ENCODE data around the gene MYO1H.
"Not testable (repeated sequence)": the region's sequence is repeated elsewhere in the genome, so short reads cannot be mapped to it uniquely, and the experiment has no call there.

MYO1H gene, protein sequence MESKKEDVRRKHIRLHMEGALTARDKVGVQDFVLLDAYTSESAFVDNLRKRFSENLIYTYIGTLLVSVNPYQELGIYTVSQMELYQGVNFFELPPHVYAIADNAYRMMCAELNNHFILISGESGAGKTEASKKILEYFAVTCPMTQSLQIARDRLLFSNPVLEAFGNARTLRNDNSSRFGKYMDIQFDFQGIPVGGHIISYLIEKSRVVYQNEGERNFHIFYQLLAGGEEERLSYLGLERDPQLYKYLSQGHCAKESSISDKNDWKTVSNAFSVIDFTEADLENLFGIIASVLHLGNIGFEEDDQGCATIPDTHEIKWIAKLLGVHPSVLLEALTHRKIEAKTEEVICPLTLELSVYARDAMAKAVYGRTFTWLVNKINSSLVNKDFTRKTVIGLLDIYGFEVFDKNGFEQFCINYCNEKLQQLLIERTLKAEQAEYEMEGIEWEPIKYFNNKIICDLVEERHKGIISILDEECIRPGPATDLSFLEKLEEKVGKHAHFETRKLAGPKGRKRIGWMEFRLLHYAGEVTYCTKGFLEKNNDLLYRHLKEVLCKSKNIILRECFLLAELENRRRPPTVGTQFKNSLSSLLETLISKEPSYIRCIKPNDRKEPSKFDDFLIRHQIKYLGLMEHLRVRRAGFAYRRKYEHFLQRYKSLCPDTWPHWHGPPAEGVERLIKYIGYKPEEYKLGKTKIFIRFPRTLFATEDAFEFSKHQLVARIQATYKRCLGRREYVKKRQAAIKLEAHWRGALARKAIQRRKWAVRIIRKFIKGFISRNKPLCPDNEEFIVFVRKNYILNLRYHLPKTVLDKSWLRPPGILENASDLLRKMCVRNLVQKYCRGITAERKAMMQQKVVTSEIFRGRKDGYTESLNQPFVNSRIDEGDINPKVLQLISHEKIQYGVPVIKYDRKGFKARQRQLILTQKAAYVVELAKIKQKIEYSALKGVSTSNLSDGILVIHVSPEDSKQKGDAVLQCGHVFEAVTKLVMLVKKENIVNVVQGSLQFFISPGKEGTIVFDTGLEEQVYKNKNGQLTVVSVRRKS

DNA sequence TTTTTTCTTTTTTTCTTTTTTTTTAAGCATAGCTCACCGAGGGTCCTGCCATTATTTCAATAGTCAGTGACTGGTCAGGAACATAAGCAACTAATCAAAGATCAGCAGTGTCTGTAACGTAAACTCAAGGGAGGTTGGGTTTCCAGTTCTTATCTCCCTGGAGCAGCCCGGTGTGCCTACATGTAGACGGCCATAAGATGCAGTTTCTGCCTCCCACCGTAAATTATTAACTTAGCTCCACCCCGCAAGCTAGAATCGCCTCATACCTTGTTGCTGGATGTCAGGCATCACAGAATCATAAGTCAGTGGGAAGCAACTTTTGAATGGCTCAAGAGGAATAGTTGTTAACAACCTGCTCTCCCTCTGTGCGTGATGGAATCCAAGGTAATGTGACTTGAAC, at the start of gene MYO1H:
Gene MYO1H (plus strand): TSS at position 312 of the 400 bp plus-strand sequence. CDS start 61 bp downstream, at position 373.
- no peak for DNase-seq (ENCODE audit: low read depth in 3 of 3, low spot score in 1 of 3)

DNA sequence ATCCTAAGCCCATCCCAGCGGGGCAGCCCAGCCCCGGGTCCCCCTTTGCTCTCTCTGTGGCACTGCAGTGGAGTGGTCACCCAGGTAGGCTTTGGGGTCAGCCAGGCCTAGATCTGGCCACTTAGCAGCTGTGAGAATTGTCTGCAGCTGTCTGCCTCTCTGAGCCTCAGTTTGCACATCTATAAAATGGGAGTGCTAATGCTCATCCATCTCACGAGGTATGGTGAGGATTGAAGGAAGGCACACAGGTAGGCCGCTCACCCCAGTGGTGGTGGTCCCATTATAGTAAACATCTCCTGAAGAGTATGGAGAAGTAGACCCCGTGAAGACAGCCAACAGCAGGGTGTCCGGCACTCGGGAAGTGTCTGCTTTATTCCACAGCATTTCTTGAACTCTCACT, 47.9 kb upstream of the MYO1H start:
- no peak for DNase-seq (ENCODE audit: low read depth in 3 of 3, low spot score in 1 of 3)

DNA sequence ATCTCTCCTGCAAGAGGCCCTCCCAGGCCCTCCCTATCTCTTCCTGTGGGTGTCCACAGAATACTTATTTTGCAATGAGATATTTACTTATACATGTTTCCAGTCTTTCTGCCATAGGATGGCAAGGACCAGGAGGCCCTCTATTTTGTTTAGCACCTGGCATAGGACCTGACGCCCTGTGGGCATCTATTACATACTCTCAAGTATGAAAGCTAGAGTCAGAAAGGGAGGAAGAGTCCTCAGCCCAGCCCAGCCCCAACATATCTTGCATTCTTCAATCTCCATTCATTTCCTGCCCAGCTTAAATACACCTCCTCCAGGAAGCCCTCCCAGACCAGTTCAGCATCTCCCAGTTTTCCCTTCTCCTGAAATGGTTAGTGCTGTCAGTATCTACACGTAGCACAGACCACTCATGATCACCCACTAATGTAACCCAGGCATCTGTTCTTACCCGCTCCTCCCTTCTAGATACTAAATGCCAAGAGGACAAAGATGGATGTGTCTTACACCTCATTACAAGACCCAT, 46.0 kb upstream of the MYO1H start:
- no peak for DNase-seq (ENCODE audit: low read depth in 3 of 3, low spot score in 1 of 3)

DNA sequence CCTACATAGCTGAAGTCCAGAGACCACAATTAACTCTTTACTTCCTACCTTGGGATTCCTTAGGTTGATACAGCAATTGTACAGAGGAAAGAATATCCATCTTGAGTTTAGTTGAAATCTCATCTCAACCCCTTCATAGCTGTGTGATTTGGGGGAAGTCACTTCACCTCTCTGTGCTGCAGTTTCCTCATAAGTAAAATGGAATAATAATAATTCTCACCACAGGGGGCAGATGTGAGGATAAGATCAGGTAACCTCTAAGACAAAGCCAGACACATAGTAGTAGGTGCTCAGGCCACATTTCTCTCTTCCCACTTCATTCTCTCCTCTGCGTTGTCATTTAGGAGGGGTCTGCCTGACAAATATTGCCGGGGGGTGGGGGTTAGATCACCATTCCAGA, 45.3 kb upstream of the MYO1H start:
- DNase-seq (ENCODE audit: low read depth in 3 of 3, low spot score in 1 of 3) = no peak

DNA sequence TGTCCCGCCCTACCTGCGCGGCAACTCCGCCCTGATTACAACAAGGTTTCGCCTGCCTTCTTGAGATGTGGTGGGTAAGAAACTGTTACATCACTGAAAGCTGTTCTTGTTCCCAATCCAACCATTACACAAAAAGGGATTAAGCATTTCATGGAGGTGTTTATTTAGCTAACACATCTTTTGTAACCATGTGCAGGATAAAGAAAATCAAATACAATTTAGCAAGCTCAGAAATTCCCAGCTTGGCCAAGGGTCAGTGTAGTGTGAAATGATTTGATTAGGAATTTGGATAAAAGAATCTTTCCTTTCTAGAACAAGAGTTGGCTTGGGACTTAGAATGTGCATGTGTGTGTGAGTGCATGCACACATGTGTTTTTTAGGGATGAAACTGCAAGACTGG, 44.9 kb upstream of the MYO1H start:
- no peak for DNase-seq (ENCODE audit: low read depth in 3 of 3, low spot score in 1 of 3)

DNA sequence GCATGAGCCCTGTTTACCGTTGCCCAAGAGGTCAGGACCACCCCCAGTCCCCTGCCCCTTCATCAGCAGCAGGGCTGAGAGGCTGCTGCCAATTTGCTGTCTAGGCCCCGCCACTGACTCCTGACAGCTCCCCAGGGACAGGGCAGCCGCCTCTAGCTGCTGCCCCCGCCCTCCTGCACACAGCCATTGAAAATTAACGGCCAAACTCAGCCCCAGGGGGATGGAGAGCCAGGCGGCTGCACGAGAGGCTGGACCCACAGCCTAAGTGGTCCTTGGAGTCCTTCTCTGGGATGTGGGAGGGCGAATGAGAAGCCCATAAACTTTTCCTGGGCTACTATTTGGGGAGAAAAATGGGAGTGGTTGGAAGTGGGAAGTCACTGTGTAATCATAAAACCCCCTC, 43.2 kb upstream of the MYO1H start:
- DNase-seq (ENCODE audit: low read depth in 3 of 3, low spot score in 1 of 3) = no peak

DNA sequence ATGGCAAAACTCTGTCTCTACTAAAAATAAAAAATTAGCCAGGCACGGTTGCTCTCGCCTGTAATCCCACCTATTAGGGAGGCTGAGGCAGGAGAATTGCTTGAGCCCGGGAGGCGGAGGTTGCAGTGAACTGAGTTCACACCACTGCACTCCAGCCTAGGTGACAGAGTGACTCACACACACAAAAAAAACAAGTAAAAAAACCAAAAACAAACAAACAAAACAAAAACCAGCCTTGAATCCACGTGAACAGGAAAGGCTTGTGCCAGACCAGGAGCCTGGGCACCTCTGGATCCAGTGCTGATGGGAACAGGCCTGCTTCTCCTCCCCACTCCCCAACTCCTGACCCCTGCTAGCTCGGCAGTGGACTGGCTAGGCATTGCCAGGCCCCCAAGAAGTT, 42.2 kb upstream of the MYO1H start:
- DNase-seq (ENCODE audit: low read depth in 3 of 3, low spot score in 1 of 3) = no peak

DNA sequence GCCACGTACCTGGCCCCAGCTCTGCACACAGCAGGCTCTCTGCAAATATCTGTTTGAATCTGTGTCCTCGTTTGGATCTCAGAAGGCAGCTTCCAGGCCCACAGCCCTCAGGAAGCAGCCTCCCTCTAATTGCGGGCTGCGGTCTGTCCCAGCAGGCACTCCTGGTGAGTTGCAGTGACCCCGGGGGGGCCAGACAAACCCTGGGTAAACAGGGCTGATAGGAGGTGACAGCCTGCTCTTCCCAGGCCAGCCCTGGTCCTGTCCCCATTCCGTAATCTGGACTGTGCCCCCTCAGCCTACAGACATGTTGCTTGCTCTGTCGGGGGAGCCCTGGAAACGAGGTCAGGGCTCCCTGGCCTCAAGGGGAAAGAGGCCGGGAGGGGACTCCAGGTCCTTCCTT, 40.6 kb upstream of the MYO1H start:
- no peak for DNase-seq (ENCODE audit: low read depth in 3 of 3, low spot score in 1 of 3)

DNA sequence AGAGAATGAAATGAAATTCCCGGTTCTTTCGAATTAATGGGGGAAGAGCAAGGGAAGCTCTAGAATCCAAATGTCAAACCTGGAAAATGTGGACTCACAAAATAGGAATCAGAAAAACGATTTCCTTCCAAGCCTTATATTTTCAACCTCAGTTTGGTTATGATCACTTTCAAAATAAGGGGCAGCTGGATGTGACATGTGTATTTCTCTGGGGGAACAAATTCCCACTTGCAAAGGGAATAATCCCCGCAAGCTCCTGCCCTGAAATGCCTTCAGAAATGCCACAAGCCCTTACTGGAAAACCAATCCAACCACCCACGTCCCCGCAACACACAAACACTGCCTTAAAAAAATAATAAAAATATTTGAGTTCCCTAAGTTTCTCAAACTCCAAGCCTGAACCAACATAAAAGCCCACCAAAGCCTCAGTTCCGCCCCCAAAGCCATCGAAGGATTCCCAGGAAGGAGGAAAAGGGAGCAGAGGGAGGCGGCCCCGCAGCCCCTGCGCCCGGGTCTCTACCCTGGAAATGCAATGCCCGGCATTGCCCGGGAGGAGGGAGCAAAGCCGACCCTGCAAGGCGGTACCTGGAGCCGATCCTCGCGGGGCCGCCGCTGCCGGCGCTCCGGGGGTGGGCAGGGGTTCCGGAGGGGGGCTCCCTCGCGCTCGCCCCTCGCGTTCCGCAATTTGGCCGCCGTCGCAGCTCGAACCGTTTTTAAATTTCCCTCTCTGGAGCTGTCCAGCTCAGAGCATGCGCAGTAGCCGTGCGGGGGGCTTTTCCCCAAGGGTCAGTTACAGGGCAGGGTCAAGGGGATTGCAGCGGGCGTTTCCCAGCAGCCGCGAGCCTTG, 38.9 kb upstream of the MYO1H start, which contains the start of gene FOXN4:
Gene FOXN4 (minus strand): TSS at position 751 of the 847 bp plus-strand sequence. CDS start 963 bp downstream, outside the sequence.
- DNase-seq (ENCODE audit: low read depth in 3 of 3, low spot score in 1 of 3) = no peak

DNA sequence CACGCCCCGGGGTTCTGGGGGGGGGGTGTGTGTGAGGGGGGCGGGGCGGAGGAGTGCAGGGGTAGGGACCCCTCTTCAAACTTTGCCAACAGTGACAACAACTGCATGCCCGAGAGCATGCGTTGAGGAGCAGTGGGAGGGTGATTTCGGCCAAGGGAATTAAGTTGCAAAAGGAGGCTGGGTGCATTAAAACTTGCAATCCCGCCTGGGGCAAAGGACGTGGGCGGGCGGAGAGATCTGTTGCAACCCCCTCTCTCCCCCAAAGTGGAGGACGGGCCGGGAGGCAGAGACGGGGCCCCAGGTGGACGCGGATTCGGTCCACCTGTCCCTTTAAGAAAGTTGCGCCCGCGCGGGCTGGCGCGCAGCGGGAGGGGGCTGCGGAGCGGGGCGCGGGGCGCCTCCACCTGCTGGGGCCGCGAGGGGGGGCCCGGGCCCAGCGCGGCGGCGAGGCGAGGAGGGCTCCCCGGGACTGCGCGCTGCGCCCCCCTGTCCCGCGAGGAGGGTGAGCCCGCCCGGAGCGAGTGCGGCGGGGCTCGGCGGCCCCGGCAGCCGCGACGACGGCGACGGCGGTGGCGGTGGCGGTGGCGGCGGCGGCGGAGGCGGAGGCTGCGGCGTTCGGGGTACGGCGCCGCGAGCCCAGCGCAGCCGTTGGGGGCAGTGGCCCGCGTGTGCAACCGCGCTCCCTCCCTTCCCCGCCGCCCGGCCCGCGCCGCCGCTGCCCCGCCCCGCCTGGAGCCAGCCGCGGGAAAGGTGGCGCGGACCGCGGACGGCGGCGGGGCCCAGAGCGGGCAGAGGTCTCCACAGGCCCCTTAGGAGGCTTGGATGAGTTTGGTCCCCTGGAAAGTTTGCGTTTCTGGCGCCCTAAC, 38.1 kb upstream of the MYO1H start:
- DNase-seq (ENCODE audit: low read depth in 3 of 3, low spot score in 1 of 3) = no peak

DNA sequence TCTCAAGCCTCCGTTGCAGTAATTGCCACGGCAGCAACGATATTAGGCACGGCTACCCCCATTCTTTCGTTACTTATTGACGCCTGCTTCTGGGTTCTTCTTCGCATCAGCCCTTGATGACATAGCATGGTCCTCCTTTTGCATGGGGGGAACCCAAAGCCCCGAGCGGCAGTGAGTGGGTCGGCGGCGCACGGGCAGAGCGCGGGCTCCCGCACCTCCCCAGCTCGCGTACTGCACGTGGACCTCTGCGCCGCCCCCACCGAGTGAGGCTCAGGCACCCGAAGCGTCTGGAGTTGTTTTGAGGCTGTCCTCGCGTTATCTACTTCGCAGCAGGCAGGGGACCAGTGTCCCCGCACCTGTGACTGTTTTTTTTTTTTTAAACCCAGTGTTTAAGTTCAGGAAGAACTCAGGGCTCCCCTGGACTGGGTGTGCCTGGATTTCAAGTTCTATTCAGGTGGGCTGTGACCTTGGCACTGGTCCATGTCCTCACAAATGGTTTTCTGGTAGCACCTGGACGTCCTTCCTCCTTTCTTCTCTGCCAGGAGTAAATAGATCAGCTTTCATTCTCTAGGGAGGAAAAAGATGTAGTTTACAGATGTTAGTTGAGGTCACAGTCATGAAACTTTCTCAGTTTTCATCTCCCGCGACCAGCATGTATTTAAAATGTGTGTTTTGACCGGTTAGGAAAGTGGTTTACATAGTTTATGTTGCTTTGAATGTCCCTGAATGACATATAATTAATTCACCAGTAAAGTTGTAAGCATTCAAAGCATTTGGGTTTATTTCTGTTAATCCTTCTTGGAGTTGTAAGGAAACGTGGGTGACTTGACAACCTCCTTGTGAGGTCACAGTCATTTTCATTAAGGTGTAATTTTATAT, 37.2 kb upstream of the MYO1H start:
- DNase-seq (ENCODE audit: low read depth in 3 of 3, low spot score in 1 of 3) = no peak

DNA sequence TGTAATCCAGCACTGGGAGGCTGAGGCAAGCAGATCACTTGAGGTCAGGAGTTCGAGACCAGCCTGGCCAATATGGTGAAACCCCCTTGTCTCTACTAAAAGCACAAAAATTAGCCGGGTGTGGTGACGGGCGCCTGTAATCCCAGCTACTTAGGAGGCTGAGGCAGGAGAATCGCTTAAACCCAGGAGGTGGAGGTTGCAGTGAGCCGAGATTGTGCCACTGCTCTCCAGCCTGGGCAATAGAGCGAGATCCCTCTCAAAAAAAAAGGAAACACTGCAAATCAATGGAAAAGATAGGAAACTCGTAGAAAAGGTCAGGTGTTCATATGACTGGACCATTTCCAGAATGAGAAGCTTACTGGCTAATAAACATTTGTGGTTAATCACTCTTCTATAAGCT, 26.4 kb upstream of the MYO1H start:
- not testable (repeated sequence) for DNase-seq (ENCODE audit: low read depth in 3 of 3, low spot score in 1 of 3)

DNA sequence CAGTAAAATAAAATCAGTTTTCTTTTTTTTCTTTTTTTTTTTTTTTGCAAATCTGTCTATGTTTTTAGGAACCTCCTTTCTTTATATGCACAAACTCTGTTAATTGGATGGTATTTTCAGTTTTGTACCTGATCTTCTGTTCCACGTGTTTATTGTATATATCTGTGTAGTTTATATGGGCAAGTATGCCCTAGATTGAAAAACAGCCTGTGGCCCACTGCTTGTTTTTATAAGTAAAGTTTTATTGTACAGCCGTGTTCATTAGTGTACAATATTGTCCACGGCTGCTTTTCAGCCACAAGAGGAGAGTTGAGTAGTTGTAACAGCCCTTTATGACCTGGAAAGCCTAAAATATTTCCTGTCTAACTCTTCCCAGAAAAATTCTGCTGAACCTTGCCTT, 18.7 kb upstream of the MYO1H start:
- DNase-seq (ENCODE audit: low read depth in 3 of 3, low spot score in 1 of 3) = no peak

DNA sequence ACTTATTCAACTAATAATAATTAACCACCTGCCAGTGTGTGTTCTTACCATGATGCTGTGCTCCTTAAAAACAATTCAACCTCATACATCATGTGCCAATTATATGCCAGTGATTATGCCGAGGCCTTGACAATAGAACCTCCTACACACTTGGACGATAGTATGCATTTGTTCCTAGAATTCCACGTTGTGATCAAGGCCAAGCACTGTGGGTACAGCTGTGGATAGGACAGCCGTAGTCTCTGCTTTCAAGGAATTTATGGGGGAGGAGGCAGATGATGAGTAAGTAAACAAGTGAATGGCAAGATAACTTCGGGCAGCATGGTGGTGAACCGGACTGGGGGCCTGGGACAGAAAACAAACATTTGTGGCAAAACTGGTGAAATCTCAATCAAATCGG, 18.0 kb upstream of the MYO1H start:
- no peak for DNase-seq (ENCODE audit: low read depth in 3 of 3, low spot score in 1 of 3)

DNA sequence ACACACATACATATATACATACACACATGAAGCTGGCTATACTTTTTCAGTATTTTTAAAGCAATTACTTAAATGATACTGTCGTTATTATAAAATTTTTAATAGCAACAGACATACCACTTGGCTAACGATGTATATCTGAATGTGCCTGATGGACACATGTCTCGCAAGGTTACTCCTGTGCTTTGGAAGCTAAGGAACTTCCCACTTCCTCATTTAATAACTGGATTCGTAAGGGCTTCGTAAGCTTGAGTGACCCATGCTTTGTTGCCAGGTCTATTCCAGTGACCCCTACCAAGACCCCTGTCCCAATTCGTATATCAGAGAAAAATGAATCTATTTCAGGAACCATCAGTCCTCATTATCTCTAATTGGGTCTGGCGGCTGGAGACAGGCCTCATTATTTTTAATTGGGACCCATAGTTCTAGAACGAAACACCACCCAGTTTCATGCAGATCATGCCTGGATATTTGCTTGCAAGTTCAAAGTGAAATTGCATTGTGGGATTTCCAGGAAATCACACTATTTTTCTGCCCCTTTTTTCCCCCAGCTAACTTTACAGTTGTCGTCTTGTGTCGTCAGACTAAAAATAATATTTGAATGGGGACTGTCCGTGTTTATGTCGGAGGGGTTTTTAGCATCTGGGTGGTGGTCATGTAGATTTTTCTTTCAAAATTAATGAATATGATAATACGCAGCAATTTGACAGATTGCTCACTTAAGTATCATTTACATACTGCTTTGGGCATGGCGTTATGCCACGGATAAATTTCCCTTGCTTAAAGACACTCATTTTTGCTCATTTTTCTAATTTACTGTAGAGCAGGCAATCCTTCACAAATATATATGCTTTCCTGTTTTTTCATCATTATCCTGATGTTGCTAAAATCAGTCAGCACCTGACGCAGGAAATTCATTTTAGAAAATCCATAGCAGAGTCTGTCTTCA, 17.1 kb upstream of the MYO1H start:
- no peak for DNase-seq (ENCODE audit: low read depth in 3 of 3, low spot score in 1 of 3)

DNA sequence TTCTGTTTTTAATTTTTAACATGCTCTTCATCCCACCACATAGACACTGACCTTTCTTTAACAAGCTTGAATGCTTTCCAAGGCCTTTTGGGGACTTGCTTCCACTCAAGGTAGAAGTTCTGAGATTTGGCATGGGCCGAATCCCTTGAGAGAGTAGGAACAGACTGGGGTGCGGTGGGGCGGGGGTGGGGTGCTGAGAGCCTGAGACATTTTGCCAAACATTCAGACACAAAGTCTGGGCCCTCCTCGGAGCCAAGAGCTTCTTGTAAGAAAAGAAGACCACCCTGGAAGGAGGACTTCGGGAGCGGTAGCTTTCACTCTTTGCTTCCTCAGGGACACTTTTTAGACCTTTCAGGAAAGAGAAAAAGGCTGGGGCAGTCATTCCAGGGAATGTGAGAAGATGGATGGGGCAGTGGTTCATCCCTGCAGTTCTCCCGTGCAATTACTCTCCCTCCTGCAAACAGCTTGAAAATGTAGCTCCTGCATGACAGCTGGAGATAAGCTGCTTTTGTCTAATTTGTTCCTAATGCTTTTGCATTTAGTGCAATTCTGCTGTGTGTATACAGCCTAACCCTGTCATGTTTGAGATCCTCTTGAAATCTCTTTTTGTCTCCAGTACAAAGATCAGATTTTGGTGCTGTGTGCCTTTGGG, 16.3 kb upstream of the MYO1H start:
- DNase-seq (ENCODE audit: low read depth in 3 of 3, low spot score in 1 of 3) = no peak

DNA sequence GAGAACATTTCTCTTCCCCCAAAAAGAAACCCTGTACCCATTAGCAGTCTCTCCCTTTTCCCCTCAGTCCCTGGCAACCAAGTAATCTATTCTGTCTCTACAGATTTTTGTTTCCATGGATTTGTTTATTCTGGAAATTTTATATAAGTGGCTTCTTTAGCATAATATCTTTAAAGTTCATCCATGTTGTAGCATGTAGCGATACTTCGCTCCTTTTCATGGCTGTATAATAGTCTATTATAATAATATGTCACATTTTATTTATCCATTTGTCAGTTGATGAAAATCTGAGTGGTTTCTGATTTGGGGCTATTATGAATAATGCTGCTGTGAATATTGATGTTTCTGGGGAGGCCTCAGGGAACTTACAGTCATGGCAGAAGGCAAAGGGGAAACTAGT, 12.8 kb upstream of the MYO1H start:
- DNase-seq (ENCODE audit: low read depth in 3 of 3, low spot score in 1 of 3) = no peak
